Esophagus muscularis mucosa (tissue), 4 donors: ENCODE measurements around the gene PLIN5. TPM values are rescaled to one million over a fixed set of nuclear protein-coding genes. Genes with fewer than 3 reads are reported as not detected.

Experiments used
- DNase-seq: peaks from one replicate; pipeline ENCODE4 v3.0.0-alpha.2; 2017; ENCODE audit errors: extremely low spot score
- H3K27ac ChIP-seq, 4 donors: fragments of 200-600 bp; sonication (generic); replicated peaks in 1 of 4; 1 replicate in 3 of 4; 2 replicates in 1 of 4; pipeline ENCODE4 v1.5.1; 2016 to 2019; ENCODE audit warnings: mild to moderate bottlenecking in 1 of 4
- H3K27me3 ChIP-seq, 4 donors: fragments of 200-600 bp; sonication (generic); one replicate each; pipeline versions ENCODE4 v1.5.1 to v1.6.0; 2016 to 2019
- H3K36me3 ChIP-seq, 4 donors: fragments of 200-600 bp; sonication (generic); one replicate each; pipeline ENCODE4 v1.5.1; 2016 to 2019
- H3K4me1 ChIP-seq, 4 donors: fragments of 200-600 bp; sonication (generic); one replicate each; pipeline ENCODE4 v1.5.1; 2016 to 2019
- H3K4me3 ChIP-seq, 4 donors: fragments of 200-600 bp; sonication (generic); 1 replicate in 2 of 4; 2 replicates in 2 of 4; pipeline ENCODE4 v1.5.1; 2016 to 2019; ENCODE audit warnings: mild to moderate bottlenecking in 4 of 4, moderate library complexity in 1 of 4
- H3K9me3 ChIP-seq, 4 donors: fragments of 200-600 bp; sonication (generic); 1 replicate in 3 of 4; 2 replicates in 1 of 4; pipeline ENCODE4 v1.5.1; 2016 to 2019
- CTCF ChIP-seq, 3 experiments: fragments of 200-600 bp in 2 of 3; fragments of 450-650 bp in 1 of 3; sonication (generic) in 2 of 3; IDR thresholded peaks; one replicate each; pipeline ENCODE4 v1.5.1; 2017 to 2019; ENCODE audit warnings: antibody characterized with exemption in 3 of 3, mild to moderate bottlenecking in 2 of 3, moderate library complexity in 1 of 3
- EP300 ChIP-seq: sonication (generic); formaldehyde crosslinking; IDR thresholded peaks from one replicate; pipeline ENCODE4 v1.6.1; 2017; ENCODE audit warnings: antibody characterized with exemption
- POLR2A ChIP-seq: fragments of 450-650 bp; IDR thresholded peaks from one replicate; pipeline ENCODE4 v1.6.1; 2017; ENCODE audit warnings: antibody characterized with exemption, moderate library complexity, mild to moderate bottlenecking, low read depth
- POLR2AphosphoS5 ChIP-seq, 2 donors: sonication (generic); formaldehyde crosslinking; IDR thresholded peaks; one replicate each; pipeline ENCODE4 v1.6.1; 2017; ENCODE audit warnings: antibody characterized with exemption in 2 of 2
- WGBS: methylation state at CpG from one replicate; pipeline ENCODE4 v1.1.5; 2018; 5-methylcytosine and 5-hydroxymethylcytosine counted together
- intact Hi-C: fragments of 100-400 bp; cut with DNase I; formaldehyde crosslinking; loops from one replicate; pipeline ENCODE4 v1.15.1; 2023
- total RNA-seq, 4 donors: library from RNA; depleted of rRNA; stranded (reverse); fragments of >200 nt; gene quantifications; one replicate each; pipeline versions ENCODE4 v1.1.0 to v1.2.1, GENCODE V29; 2016

Gene PLIN5
- total RNA-seq, 4 donors from 2014 or later, result 7.9 to 11.9 (median 9.1) TPM

DNA sequence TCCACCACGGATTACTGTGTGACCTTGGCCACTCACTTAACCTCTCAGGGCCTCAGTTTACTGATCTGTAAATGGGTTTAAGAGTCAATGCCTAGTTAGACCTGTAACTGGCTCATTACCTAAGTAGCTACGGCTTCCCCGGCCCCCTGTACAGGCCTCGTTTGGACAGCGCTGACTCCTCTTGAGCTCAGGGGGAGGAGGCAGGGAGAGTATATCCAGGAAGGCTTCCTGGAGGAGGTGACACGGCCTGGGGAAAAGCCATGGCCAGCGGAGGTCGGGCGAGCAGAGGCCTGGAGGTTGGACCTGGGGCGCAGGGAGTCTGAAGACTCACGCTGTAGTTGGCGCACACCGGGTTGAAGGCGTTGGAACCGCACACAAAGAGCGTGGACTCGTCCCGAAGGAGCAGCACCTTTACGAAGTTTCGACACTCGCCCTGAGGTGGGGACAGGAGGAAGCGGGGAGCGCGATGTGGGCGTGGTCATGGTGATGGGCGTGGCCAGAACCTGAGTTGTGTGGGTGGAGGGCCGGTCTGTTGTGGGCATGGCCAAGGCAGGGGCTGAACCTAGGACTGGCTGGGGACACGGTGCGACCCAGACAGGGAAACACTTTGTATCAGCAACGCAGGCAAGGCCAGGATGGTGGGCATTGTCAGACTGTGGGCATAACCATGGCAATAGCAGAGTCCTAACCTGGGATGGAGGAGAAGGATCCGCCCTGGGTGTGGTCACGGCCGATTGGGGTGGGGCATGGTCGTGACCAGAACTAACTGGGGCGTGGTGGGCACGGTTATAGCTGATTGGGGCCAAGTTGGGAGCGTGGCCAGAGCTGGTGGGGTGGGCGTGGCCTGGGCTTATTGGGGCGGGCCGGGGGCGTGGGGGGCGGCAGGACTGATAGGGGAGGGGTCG lies 20.9 kb upstream of the PLIN5 start:
- H3K9me3 ChIP-seq, result no peaks in the 10 kb centered on the region
- peaks cover 5 to 13% (median 8%) of the 10 kb centered on the region in 4 donors for H3K4me1 ChIP-seq
- 77% methylated on average over 43 of the region's 43 CpGs for WGBS
- H3K4me3 ChIP-seq, result no peak overlapping the region
- H3K27me3 ChIP-seq, result peaks cover 0 to 25% (median 0%) of the 10 kb centered on the region in 4 donors
- H3K27ac ChIP-seq, result no peak overlapping the region
- intact Hi-C loops, result loop anchor here (5.0 kb wide), 1 partner anchor 81 kb away; the partner anchor contains the start of gene TNFAIP8L1
- DNase-seq, result no peak
- no peak for TF ChIP-seq POLR2AphosphoS5 (IDR thresholded peaks at IDR 0.05)
- TF ChIP-seq EP300, result no peak
- TF ChIP-seq CTCF (IDR thresholded peaks at IDR 0.05), result no peak
- TF ChIP-seq POLR2A, result no peak
- H3K36me3 ChIP-seq, result peaks cover 0 to 62% (median 12%) of the 10 kb centered on the region in 4 donors

- no peak for DNase-seq
- 82% methylated on average over 4 of the region's 7 CpGs for WGBS
- Histone ChIP-seq H3K4me1 (peaks cover 5 to 11% (median 8%) of the 10 kb centered on the region in 4 donors), H3K9me3 (no peaks in the 10 kb centered on the region), H3K36me3 (peaks cover 0 to 74% (median 12%) of the 10 kb centered on the region in 4 donors), H3K27ac (no peak overlapping the region), H3K27me3 (peaks cover 0 to 33% (median 0%) of the 10 kb centered on the region in 4 donors), H3K4me3 (no peak overlapping the region)
- intact Hi-C loops, result loop anchor here (5.0 kb wide), 1 partner anchor 83 kb away; the partner anchor contains the start of gene TNFAIP8L1
- no peak for TF ChIP-seq EP300
- TF ChIP-seq CTCF (IDR thresholded peaks at IDR 0.05), result no peak
- no peak for TF ChIP-seq POLR2A
- TF ChIP-seq POLR2AphosphoS5 (IDR thresholded peaks at IDR 0.05), result no peak
Measured at GRCh38 chr19:4554717-4555116, 19.7 kb upstream of the PLIN5 start.

- H3K27me3 ChIP-seq, result peaks cover 0 to 33% (median 0%) of the 10 kb centered on the region in 4 donors
- WGBS, result 72% methylated on average over 3 of the region's 3 CpGs
- no peak for DNase-seq
- peaks cover 0 to 80% (median 12%) of the 10 kb centered on the region in 4 donors for H3K36me3 ChIP-seq
- no peaks in the 10 kb centered on the region for H3K9me3 ChIP-seq
- H3K27ac ChIP-seq, result no peak overlapping the region
- TF ChIP-seq CTCF (IDR thresholded peaks at IDR 0.05), result no peak
- no peak for TF ChIP-seq POLR2A
- no peak for TF ChIP-seq EP300
- TF ChIP-seq POLR2AphosphoS5 (IDR thresholded peaks at IDR 0.05), result no peak
- H3K4me1 ChIP-seq, result peaks cover 5 to 11% (median 8%) of the 10 kb centered on the region in 4 donors
- intact Hi-C loops, result no loop called here
- no peak overlapping the region for H3K4me3 ChIP-seq
Measured at GRCh38 chr19:4553775-4554174, 18.8 kb upstream of the PLIN5 start.

- Histone ChIP-seq H3K4me1 (peaks cover 2 to 9% (median 6%) of the 10 kb centered on the region in 4 donors), H3K4me3 (no peak overlapping the region), H3K9me3 (no peaks in the 10 kb centered on the region), H3K27me3 (peaks cover 0 to 36% (median 0%) of the 10 kb centered on the region in 4 donors), H3K36me3 (peaks cover 0 to 86% (median 15%) of the 10 kb centered on the region in 4 donors), H3K27ac (no peak overlapping the region)
- TF ChIP-seq EP300, result no peak
- TF ChIP-seq CTCF (IDR thresholded peaks at IDR 0.05), result no peak
- TF ChIP-seq POLR2A, result no peak
- no peak for TF ChIP-seq POLR2AphosphoS5 (IDR thresholded peaks at IDR 0.05)
- intact Hi-C loops, result no loop called here
- no peak for DNase-seq
Measured at GRCh38 chr19:4553092-4553695, 18.2 kb upstream of the PLIN5 start.
